ENCODE data around the gene LDB2.

Gene LDB2

GRCh38 chr4:16759931-16760582 lies 138.4 kb downstream of the LDB2 start:
- no peak for TF ChIP-seq CTCF (IDR thresholded peaks at IDR 0.05; ENCODE audit: borderline replicate concordance, control extremely low read depth, extremely low read depth, insufficient read depth, missing control alignments)
- in situ Hi-C loops (cut with MboI; ENCODE audit: low sequenced_read_pairs, unreplicated experiment), result no loop called here
- DNase-seq (ENCODE audit: low spot score), result no peak

GRCh38 chr4:16758816-16759215 lies 139.6 kb downstream of the LDB2 start:
- in situ Hi-C loops (cut with MboI; ENCODE audit: low sequenced_read_pairs, unreplicated experiment), result no loop called here
- TF ChIP-seq CTCF (IDR thresholded peaks at IDR 0.05; ENCODE audit: borderline replicate concordance, control extremely low read depth, extremely low read depth, insufficient read depth, missing control alignments), result no peak
- DNase-seq (ENCODE audit: low spot score), result no peak

- no peak for TF ChIP-seq CTCF (IDR thresholded peaks at IDR 0.05; ENCODE audit: borderline replicate concordance, control extremely low read depth, extremely low read depth, insufficient read depth, missing control alignments)
- in situ Hi-C loops (cut with MboI; ENCODE audit: low sequenced_read_pairs, unreplicated experiment), result no loop called here
These were observed 140.2 kb downstream of the LDB2 start for GRCh38 chr4:16758255-16758654.

GRCh38 chr4:16757080-16757521 lies 141.3 kb downstream of the LDB2 start:
- no peak for DNase-seq (ENCODE audit: low spot score)
- in situ Hi-C loops (cut with MboI; ENCODE audit: low sequenced_read_pairs, unreplicated experiment), result no loop called here
- TF ChIP-seq CTCF (IDR thresholded peaks at IDR 0.05; ENCODE audit: borderline replicate concordance, control extremely low read depth, extremely low read depth, insufficient read depth, missing control alignments), result no peak

More at GRCh38 chr4:16758255-16758654, 140.2 kb downstream of the LDB2 start:
- DNase-seq (ENCODE audit: low spot score), result no peak

- no peak for DNase-seq (ENCODE audit: low spot score)
- TF ChIP-seq CTCF (IDR thresholded peaks at IDR 0.05; ENCODE audit: borderline replicate concordance, control extremely low read depth, extremely low read depth, insufficient read depth, missing control alignments), result no peak
- in situ Hi-C loops (cut with MboI; ENCODE audit: low sequenced_read_pairs, unreplicated experiment), result no loop called here
These were observed 144.3 kb downstream of the LDB2 start for GRCh38 chr4:16754104-16754503.

GRCh38 chr4:16752150-16752549 lies 146.3 kb downstream of the LDB2 start:
- no peak for DNase-seq (ENCODE audit: low spot score)
- in situ Hi-C loops (cut with MboI; ENCODE audit: low sequenced_read_pairs, unreplicated experiment), result no loop called here
- TF ChIP-seq CTCF (IDR thresholded peaks at IDR 0.05; ENCODE audit: borderline replicate concordance, control extremely low read depth, extremely low read depth, insufficient read depth, missing control alignments), result no peak

Measured in GM13976 (cell line).